HG03159 (cell line): ENCODE data around the gene CALR3.
A peak's percentile ranks its signal among the peaks of the same experiment; 100 is the strongest.
"Not testable (repeated sequence)": the region's sequence is repeated elsewhere in the genome, so short reads cannot be mapped to it uniquely, and the experiment has no call there.

Experiments used
- ATAC-seq: cut with Tn5 transposase; IDR thresholded peaks from one replicate; pipeline ENCODE4 v1.9.1; 2021; ENCODE audit warnings: mild to moderate bottlenecking, moderate library complexity; ENCODE audit not compliant: unreplicated experiment

The CALR3 gene

DNA sequence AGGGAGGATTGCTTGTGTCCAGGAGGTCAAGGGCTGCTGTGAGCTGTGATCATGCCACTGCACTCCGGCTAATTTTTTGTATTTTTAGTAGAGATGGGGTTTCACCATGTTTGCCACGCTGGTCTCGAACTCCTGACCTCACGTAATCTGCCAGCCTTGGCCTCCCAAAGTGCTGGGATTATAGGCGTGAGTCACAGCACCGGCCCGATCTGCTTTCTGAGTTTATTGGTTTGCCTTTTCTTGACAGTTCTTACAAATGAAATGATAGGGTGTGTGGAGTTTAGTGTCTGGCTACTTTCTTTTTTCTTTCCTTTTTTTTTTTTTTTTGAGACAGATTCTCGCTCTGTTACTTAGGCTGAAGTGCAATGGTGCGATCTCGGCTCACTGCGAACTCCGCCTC lies 1.1 kb upstream of the CALR3 start:
- ATAC-seq = no peak

DNA sequence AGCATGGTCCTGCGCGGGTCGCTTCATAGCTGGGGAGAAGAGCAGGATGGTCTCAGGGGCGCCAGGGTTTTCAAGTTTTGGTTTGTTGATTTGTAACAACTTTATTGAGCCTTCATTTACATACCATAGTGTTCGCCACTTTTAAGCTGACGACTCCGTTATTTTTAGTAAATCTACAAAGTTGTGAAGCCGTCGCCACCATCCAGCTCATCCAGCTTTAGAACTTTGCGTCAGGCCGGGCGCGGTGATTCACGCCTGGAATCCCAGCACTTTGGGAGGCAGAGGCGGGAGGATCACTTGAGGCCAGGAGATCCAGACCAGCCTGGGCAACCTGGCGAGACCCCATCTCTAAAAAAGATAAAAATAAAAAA lies 631 bp upstream of the CALR3 start:
- no peak for ATAC-seq

DNA sequence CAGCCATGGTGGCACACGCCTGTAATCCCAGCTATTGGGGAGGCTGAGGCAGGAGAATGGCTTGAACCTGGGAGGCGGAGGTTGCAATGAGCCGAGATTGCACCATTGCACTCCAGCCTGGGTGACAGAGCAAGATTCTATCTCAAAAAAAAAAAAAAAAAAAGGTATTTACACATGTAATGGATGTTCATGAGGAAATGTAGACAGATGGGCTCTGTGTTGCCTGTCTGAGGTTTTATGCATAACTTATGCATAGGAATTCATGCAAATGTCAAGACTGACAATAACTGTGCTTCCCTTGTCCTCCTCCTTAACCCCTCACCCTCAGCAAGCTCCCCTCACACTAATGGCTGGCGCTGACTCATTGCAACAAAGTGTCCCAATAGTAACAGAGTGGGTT lies 9.5 kb downstream of the CALR3 start:
- not testable (repeated sequence) for ATAC-seq

- no peak for ATAC-seq
Measured at GRCh38 chr19:16482745-16483144, 13.2 kb downstream of the CALR3 start.

- ATAC-seq = no peak
Measured at GRCh38 chr19:16477311-16477710, 18.7 kb downstream of the CALR3 start.

GRCh38 chr19:16476401-16476800 lies 19.6 kb downstream of the CALR3 start:
- ATAC-seq = no peak

DNA sequence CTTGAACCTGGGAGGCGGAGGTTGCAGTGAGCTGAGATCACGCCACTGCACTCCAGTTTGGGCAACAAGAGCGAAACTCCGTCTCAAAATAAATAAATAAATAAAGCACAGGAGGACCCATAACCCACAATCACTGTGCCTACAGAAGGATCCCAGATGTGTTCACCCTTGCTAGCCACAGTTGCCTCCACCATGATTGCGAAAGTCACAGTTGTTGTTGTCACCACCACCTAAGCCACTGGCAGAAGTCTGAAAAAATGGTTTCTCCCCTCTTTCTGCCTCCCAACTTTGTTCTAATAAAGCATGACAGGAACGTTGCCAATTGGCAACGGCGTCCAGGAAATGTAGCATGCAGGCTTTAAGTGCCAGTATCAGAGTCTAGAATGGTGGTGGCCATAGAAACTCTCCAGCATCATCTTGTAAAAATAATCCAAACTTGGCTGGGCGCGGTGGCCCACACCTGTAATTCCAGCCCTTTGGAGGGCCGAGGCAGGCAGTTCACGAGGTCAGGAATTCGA lies 22.0 kb downstream of the CALR3 start:
- ATAC-seq = no peak

DNA sequence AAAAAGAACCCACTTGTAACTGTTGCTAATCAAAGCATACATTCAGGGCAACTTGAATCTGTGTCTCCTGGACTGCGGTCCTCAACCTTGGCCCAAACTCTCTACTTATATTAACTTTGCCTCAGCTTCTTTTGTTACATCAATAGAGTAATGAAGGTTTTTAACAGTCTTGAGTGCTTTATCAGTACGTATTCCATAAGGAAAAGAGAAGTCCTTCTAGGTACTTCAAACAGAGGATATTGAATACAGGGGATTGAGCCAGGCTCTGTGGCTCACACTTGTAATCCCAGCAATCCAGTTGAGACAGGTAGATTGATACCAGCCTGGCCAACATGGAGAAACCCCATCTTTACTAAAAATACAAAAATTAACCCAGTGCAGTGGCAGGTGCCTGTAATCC lies 23.0 kb downstream of the CALR3 start:
- ATAC-seq = no peak

- ATAC-seq = not testable (repeated sequence)
Measured at GRCh38 chr19:16472559-16472899, 23.4 kb downstream of the CALR3 start.

DNA sequence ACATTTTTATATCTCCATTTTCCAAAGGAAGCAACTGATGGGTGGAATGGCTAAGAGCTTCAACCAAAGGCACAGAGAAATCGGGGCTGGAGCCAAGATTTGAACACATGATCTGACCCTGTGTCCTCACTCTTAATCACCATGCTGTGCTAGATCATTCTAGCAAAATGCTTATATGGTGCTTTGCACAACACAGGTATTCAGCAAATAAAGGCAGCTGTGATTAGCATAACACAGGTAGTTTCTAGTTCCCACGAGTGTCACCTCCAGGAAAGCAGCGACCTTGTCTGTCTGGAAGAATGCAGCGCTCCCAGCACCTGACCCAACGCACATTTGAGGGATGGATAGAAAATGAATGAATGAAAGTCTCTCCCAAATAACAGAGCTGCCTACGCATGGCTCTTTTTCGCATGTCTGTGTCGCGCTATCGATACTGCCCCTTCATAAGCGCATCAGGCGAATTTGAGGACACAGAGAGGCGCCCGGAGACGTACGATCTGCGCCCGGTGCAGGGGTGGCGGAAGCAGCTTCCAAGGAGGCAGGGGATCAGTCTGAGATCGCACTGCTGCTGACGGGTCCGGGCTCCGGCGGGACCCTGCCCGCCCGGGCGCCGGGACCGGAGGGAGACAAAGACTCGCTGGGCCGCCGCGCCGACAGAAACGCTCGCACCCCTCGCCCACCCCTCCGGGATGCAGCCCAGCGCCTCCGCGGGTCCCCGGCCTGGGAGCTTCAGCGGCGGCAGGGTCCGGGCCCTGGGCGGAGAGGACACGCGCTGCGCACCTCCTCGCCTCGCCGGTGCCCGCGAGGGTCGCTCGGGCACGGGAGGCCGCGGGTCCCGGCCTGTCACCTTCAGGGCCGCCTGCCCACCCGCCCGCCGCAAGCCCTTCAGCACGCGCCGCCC lies 24.8 kb downstream of the CALR3 start:
- ATAC-seq = peak; percentile 25

DNA sequence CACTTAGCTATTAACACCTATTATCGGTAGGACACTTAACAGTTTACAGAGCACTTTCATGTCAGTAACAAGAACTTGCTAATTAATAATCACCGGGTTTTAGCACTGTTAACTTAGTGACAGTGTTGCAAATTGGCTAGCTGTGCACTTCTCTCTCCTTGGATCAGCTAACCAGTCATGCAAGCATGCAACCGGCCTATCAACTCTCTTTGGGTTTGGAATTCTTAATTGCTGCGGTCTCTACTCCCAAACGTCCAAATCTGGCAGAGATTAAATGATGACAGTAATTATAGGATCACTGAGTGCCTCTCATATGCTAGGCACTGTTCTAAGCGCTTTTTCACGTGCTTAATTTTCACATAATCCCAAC lies 25.4 kb downstream of the CALR3 start:
- no peak for ATAC-seq

DNA sequence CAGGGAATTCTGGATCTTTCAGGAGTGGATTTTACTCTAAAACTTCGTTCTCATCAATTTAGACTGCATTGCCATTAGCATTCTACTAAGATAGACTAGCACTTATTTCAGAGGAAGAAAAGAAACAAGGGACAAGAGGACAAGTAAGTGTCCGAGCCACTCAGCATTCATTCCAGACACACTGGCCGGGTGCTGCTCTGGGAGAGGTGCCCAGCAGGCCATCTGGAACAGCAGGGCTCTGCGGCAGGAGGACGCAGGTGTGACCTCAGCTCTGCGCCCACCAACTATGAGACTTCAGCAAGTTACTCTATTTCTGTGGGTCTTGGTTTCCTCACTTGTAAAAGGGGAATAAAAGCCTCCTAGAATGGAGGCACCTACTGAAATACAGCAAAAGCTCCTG lies 28.4 kb downstream of the CALR3 start:
- no peak for ATAC-seq

- not testable (repeated sequence) for ATAC-seq
Measured at GRCh38 chr19:16466802-16467427, 29.1 kb downstream of the CALR3 start.

GRCh38 chr19:16465239-16465638 lies 30.7 kb downstream of the CALR3 start:
- ATAC-seq = no peak

GRCh38 chr19:16463991-16464575 lies 31.9 kb downstream of the CALR3 start:
- no peak for ATAC-seq

- ATAC-seq = no peak
Measured at GRCh38 chr19:16463341-16463990, 32.5 kb downstream of the CALR3 start.

GRCh38 chr19:16462757-16463250 lies 33.2 kb downstream of the CALR3 start:
- no peak for ATAC-seq

- ATAC-seq = no peak
Measured at GRCh38 chr19:16461630-16462051, 34.3 kb downstream of the CALR3 start.

DNA sequence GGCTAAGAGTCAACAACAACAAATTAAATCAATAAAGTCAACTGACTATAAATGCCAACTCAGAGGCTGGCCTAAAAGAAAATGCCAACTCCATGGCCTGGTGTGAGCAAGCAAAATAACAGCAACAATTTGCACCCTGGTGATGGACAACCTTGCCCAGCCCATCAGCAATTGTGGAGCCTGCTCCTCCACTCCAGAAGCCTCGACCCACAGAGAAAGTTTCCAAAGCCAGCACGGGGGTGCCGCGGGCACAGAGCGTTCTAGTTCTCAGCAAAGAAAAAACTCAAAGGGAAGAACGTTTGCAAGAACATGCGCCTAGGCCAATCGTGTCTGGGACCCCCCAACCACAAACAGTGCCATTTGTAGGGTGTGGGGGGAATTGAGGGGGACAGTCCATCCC lies 35.5 kb downstream of the CALR3 start:
- no peak for ATAC-seq

DNA sequence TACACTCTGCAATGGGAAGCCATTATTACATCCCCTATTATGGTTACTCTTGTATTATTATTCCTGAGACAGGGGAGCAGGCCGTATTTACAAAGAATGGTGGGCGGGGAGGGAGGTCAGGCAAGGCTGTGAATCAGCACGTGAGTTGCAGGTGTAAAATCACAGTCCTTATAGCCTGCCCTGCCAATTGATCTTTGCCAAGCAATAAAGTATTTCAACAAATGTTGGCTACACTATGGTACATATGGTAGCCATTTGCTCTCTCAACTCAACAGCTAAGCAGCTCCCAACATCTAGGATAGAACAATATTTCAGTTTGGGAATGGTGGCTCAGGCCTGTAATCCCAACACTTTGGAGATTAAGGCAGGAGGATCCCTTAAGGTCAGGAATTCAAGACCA lies 36.3 kb downstream of the CALR3 start:
- no peak for ATAC-seq
